MM.1S (cell line): ENCODE measurements around the gene MEF2C.

Experiments
- DNase-seq: peaks from one replicate; pipeline ENCODE4 v3.0.0-alpha.2; 2015
- H2AFZ ChIP-seq: fragments of 300-600 bp; sonication (generic); 2 replicates; pipeline ENCODE4 v1.6.0; 2016; ENCODE audit warnings: antibody characterized with exemption, low read length
- H3F3A ChIP-seq: fragments of 300-600 bp; sonication (generic); 2 replicates; pipeline ENCODE4 v1.6.1; 2016; ENCODE audit warnings: mild to moderate bottlenecking, antibody characterized with exemption, low read length, moderate library complexity, mixed read lengths; ENCODE audit not compliant: insufficient read depth
- H3K27ac ChIP-seq: fragments of 300-600 bp; sonication (generic); 2 replicates; pipeline ENCODE4 v1.5.1; 2016; ENCODE audit warnings: mild to moderate bottlenecking, low read length
- H3K27me3 ChIP-seq: fragments of 300-600 bp; sonication (generic); replicated peaks from 2 replicates; pipeline ENCODE4 v1.6.0; 2016; ENCODE audit warnings: low read length; ENCODE audit not compliant: insufficient read depth
- H3K36me3 ChIP-seq: fragments of 300-600 bp; sonication (generic); replicated peaks from 2 replicates; pipeline ENCODE4 v1.6.1; 2016; ENCODE audit warnings: mild to moderate bottlenecking, low read length, mixed read lengths; ENCODE audit not compliant: insufficient read depth
- H3K4me1 ChIP-seq: fragments of 300-600 bp; sonication (generic); 2 replicates; pipeline ENCODE4 v1.6.1; 2016; ENCODE audit warnings: low read length, mixed read lengths
- H3K4me2 ChIP-seq: fragments of 300-600 bp; sonication (generic); 2 replicates; pipeline ENCODE4 v1.6.0; 2016; ENCODE audit warnings: low read depth, low read length
- H3K4me3 ChIP-seq: fragments of 300-600 bp; sonication (generic); 2 replicates; pipeline ENCODE4 v1.5.1; 2016; ENCODE audit warnings: low read length, mixed read lengths
- H3K79me2 ChIP-seq: fragments of 300-600 bp; sonication (generic); 2 replicates; pipeline ENCODE4 v1.6.1; 2016; ENCODE audit warnings: mixed run types, low read length, mixed read lengths
- H3K9ac ChIP-seq: fragments of 300-600 bp; sonication (generic); 2 replicates; pipeline ENCODE4 v1.6.1; 2016; ENCODE audit warnings: low read length, mixed read lengths
- H3K9me2 ChIP-seq: fragments of 300-600 bp; sonication (generic); replicated peaks from 2 replicates; pipeline ENCODE4 v1.6.1; 2016; ENCODE audit warnings: mild to moderate bottlenecking, low read length, mixed read lengths; ENCODE audit not compliant: insufficient read depth
- H3K9me3 ChIP-seq: fragments of 300-600 bp; sonication (generic); replicated peaks from 2 replicates; pipeline ENCODE4 v1.6.1; 2016; ENCODE audit warnings: mild to moderate bottlenecking, low read length, mixed read lengths; ENCODE audit not compliant: insufficient read depth
- H4K20me1 ChIP-seq: fragments of 300-600 bp; sonication (generic); 2 replicates; pipeline ENCODE4 v1.6.1; 2016; ENCODE audit warnings: mild to moderate bottlenecking, low read length, moderate library complexity, mixed read lengths; ENCODE audit not compliant: insufficient read depth
- CTCF ChIP-seq: fragments of 300-600 bp; sonication (generic); IDR thresholded peaks from 2 replicates; pipeline ENCODE4 v1.5.1; 2016; ENCODE audit warnings: antibody characterized with exemption, low read length, mixed read lengths
- EZH2 ChIP-seq: fragments of 300-600 bp; sonication (generic); optimal IDR thresholded peaks from 2 replicates; pipeline ENCODE3; 2017; ENCODE audit warnings: low read depth, mild to moderate bottlenecking, antibody characterized with exemption, low read length, mixed read lengths
- EZH2phosphoT487 ChIP-seq: fragments of 300-600 bp; sonication (generic); IDR thresholded peaks from 2 replicates; pipeline ENCODE4 v1.6.1; 2018; ENCODE audit warnings: antibody characterized with exemption, low read length

Gene MEF2C

GRCh38 chr5:88873447-88873846, 9.5 kb downstream of the MEF2C start:
- TF ChIP-seq CTCF, result no peak
- no peak for TF ChIP-seq EZH2
- no peak for TF ChIP-seq EZH2phosphoT487
- H3K36me3 ChIP-seq, result peaks cover 14% of the 10 kb centered on the region
- H4K20me1 ChIP-seq, result peaks cover 26% of the 10 kb centered on the region
- peaks cover 13% of the 10 kb centered on the region for H3K4me1 ChIP-seq
- DNase-seq, result no peak
- no peaks in the 10 kb centered on the region for H3K9me3 ChIP-seq
- H3K79me2 ChIP-seq, result peaks cover 99% of the 10 kb centered on the region
- H3K9ac ChIP-seq, result no peak overlapping the region
- H3K27ac ChIP-seq, result no peak overlapping the region
- H2AFZ ChIP-seq, result no peak overlapping the region
- H3F3A ChIP-seq, result peaks cover 16% of the 10 kb centered on the region; the same call in 1 of the 2 replicates
- peak overlapping the region; percentile 6; the same call in 1 of the 2 replicates for H3K4me2 ChIP-seq
- no peaks in the 10 kb centered on the region for H3K27me3 ChIP-seq
- H3K4me3 ChIP-seq, result no peak overlapping the region
- no peaks in the 10 kb centered on the region for H3K9me2 ChIP-seq

- Histone ChIP-seq H2AFZ (no peak overlapping the region), H3K4me1 (peaks cover 16% of the 10 kb centered on the region)
These were observed 10.0 kb downstream of the MEF2C start for GRCh38 chr5:88872971-88873370.

DNA sequence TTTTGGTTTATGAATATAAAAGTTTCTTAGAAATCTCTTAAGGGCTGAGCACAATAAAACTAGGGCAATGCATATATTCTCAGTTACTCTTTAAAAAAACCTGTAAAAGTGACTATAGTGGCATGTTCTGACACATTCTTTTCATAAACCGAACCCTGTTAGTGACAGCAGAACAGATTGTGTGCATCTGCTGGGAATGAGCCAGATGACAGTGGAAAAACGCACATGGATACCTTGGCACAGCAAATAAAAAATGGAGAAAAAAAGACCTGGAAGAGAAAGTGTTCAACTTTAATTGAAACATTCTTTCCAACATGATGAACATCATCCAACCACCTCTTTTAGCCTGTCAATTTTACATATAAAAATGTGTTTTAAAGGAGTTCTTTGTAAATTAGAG, 12.7 kb downstream of the MEF2C start:
- Histone ChIP-seq H2AFZ (no peak overlapping the region), H3K36me3 (peaks cover 8% of the 10 kb centered on the region), H3K4me3 (no peak overlapping the region), H3K27ac (no peak overlapping the region), H3K4me2 (no peak overlapping the region), H3F3A (peaks cover 8% of the 10 kb centered on the region; the same call in 1 of the 2 replicates), H3K4me1 (peaks cover 16% of the 10 kb centered on the region), H3K27me3 (no peaks in the 10 kb centered on the region), H4K20me1 (peaks cover 28% of the 10 kb centered on the region), H3K9me3 (no peaks in the 10 kb centered on the region), H3K9me2 (no peaks in the 10 kb centered on the region), H3K9ac (no peak overlapping the region), H3K79me2 (peaks cover 99% of the 10 kb centered on the region)
- TF ChIP-seq EZH2, result no peak
- no peak for TF ChIP-seq CTCF
- DNase-seq, result no peak

More at GRCh38 chr5:88872971-88873370, 10.0 kb downstream of the MEF2C start:
- no peak for TF ChIP-seq CTCF
- no peak for TF ChIP-seq EZH2
- no peak for TF ChIP-seq EZH2phosphoT487
- H3F3A ChIP-seq, result peaks cover 14% of the 10 kb centered on the region; the same call in 1 of the 2 replicates
- H3K9me2 ChIP-seq, result no peaks in the 10 kb centered on the region
- peaks cover 14% of the 10 kb centered on the region for H3K36me3 ChIP-seq
- peak overlapping the region; percentile 6; the same call in 1 of the 2 replicates for H3K4me2 ChIP-seq
- no peak overlapping the region for H3K27ac ChIP-seq
- no peaks in the 10 kb centered on the region for H3K9me3 ChIP-seq
- no peak for DNase-seq
- H3K79me2 ChIP-seq, result peaks cover 99% of the 10 kb centered on the region
- peaks cover 26% of the 10 kb centered on the region for H4K20me1 ChIP-seq
- no peaks in the 10 kb centered on the region for H3K27me3 ChIP-seq
- H3K9ac ChIP-seq, result no peak overlapping the region
- no peak overlapping the region for H3K4me3 ChIP-seq
